ENCODE data around the gene DOCK3. TPM values are rescaled to one million over a fixed set of nuclear protein-coding genes. Genes with fewer than 3 reads are reported as not detected.

DOCK3 gene
- total and polyA plus RNA-seq, 10 of the 15 experiments (the other 5 are each of a cell fraction or from before 2014, with no cell fraction given): 0.02 to 0.52 (median 0.04) TPM; not detected in 5

GRCh38 chr3:51304230-51304629 is 629.5 kb downstream of the DOCK3 start (continued):
- no peak for TF ChIP-seq CUX1 (IDR thresholded peaks at IDR 0.05; ENCODE audit: insufficient replicate concordance, low read depth, low read length)
- no peak for TF ChIP-seq ZNF24 (IDR thresholded peaks at IDR 0.05)
- no peak for TF ChIP-seq TAF1 (IDR thresholded peaks at IDR 0.05; ENCODE audit: borderline replicate concordance, low read depth, low read length)
- TF ChIP-seq BACH1 (IDR thresholded peaks at IDR 0.05; ENCODE audit: borderline replicate concordance): no peak
- TF ChIP-seq, protein P1, sequence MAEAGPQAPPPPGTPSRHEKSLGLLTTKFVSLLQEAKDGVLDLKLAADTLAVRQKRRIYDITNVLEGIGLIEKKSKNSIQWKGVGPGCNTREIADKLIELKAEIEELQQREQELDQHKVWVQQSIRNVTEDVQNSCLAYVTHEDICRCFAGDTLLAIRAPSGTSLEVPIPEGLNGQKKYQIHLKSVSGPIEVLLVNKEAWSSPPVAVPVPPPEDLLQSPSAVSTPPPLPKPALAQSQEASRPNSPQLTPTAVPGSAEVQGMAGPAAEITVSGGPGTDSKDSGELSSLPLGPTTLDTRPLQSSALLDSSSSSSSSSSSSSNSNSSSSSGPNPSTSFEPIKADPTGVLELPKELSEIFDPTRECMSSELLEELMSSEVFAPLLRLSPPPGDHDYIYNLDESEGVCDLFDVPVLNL (IDR thresholded peaks at IDR 0.05; ENCODE audit: low read depth, low read length): no peak
- TF ChIP-seq DPF2 (IDR thresholded peaks at IDR 0.05): no peak
- TF ChIP-seq, protein P2, sequence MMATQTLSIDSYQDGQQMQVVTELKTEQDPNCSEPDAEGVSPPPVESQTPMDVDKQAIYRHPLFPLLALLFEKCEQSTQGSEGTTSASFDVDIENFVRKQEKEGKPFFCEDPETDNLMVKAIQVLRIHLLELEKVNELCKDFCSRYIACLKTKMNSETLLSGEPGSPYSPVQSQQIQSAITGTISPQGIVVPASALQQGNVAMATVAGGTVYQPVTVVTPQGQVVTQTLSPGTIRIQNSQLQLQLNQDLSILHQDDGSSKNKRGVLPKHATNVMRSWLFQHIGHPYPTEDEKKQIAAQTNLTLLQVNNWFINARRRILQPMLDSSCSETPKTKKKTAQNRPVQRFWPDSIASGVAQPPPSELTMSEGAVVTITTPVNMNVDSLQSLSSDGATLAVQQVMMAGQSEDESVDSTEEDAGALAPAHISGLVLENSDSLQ (IDR thresholded peaks at IDR 0.05): no peak
- no peak for TF ChIP-seq FOXK2 (IDR thresholded peaks at IDR 0.05)
- TF ChIP-seq NR2C2 (IDR thresholded peaks at IDR 0.05; ENCODE audit: borderline replicate concordance, control insufficient read depth, insufficient read length, low read depth): no peak
- TF ChIP-seq CHD4 (IDR thresholded peaks at IDR 0.05): no peak
